H4 (cell line): ENCODE results near the gene A2ML1. TPM values are rescaled to one million over a fixed set of nuclear protein-coding genes. Genes with fewer than 3 reads are reported as not detected.
A peak's percentile ranks its signal among the peaks of the same experiment; 100 is the strongest.
"Not testable (repeated sequence)": the region's sequence is repeated elsewhere in the genome, so short reads cannot be mapped to it uniquely, and the experiment has no call there.

ENCODE experiments used
- DNase-seq: peaks from one replicate; pipeline ENCODE4 v3.0.0-alpha.2; 2015; ENCODE audit warnings: low spot score
- total RNA-seq: library from RNA; depleted of rRNA; stranded (reverse); fragments of >200 nt; shearing (Covaris generic); gene quantifications from 2 replicates; pipeline ENCODE4 v1.2.3, GENCODE V29; 2014; rRNA removed

A2ML1 gene
- total RNA-seq, 1 experiment from 2014 or later, result not detected

- no peak for DNase-seq
These were observed 84.1 kb downstream of the A2ML1 start for GRCh38 chr12:8906266-8907180.

- DNase-seq, result no peak
These were observed 85.1 kb downstream of the A2ML1 start for GRCh38 chr12:8907513-8907912.

GRCh38 chr12:8909752-8910151, 87.3 kb downstream of the A2ML1 start:
- DNase-seq, result no peak

DNA sequence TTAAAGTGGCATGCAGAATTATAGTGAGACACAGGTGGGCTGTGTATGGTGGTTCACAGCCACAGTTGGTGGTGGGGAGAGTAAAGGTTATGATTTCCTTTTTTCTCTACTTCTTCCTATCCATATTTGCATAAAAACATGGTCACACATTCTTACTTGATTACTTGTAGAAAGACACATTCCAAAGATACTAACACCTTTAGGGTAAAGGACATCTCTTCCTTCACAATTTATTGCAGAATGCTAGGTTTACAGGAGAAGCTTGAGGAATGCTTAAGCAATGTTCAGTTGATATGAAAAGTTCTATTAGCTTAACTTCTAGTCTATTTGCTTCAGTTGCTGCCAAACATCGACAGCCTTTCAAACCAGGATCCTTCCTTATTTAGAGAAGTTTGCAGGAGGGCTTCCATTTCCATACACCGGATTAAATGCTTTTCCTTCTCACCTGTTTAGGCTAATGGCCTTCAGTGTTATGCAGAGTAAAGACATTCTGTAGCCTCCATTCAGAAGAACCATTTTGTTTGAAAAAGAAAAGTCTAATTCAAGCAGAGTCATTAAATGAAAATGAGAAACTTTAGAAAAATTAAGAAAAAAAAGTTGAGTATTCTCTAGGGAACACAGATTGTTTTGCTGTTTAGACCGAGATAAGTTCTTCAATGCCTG, 89.3 kb downstream of the A2ML1 start:
- DNase-seq, result no peak

- DNase-seq, result peak; percentile 13
These were observed 90.5 kb downstream of the A2ML1 start for GRCh38 chr12:8912914-8913313.

GRCh38 chr12:8913702-8914032, 91.2 kb downstream of the A2ML1 start:
- DNase-seq, result peak; percentile 9

DNA sequence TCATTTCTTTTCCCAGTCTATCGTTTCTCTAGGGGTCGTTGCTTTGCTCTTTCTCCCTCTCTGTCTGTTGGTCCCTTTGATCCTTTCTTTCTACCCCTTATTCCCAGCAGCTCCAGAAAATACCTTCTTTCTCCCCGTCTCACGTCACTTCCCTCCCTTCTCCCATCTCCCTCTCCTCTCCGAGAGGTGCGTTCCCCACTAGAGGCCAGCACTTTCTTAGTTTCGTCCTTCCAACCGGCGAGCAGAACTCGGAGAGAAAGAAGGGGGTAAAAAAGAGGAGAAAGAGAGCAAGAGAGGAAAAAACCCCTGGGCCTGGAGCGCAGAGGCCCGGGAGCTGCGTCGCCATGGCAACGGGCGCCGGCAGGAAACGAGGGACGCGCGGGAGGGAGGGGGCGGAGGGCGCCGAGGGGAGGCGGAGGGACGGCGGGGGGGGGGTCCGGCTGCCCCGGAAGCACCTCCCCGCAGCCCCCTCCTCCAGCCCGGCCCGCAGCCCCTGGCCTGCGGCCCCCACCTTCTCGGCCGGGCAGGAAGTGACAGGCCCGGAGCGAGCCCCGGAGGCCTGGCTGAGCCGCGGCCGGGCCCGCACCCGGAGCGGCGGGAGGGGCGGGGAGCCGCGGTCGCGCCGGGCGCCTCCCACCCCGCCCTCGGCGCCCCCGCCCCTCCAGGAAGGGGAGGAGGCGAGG, 91.8 kb downstream of the A2ML1 start, which contains the start of gene PHC1:
Gene PHC1 (plus strand): TSS at position 477 of the 683 bp plus-strand sequence. CDS start 3,169 bp downstream, outside the sequence.
- peak; percentile 83 for DNase-seq

GRCh38 chr12:8914716-8915526, 92.5 kb downstream of the A2ML1 start:
- peak; percentile 68 for DNase-seq

GRCh38 chr12:8916154-8916553, 93.7 kb downstream of the A2ML1 start:
- no peak for DNase-seq

- no peak for DNase-seq
These were observed 94.6 kb downstream of the A2ML1 start for GRCh38 chr12:8917031-8917430.

GRCh38 chr12:8917751-8918150, 95.3 kb downstream of the A2ML1 start:
- DNase-seq, result no peak

- DNase-seq, result not testable (repeated sequence)
These were observed 97.2 kb downstream of the A2ML1 start for GRCh38 chr12:8919643-8920042.

- DNase-seq, result no peak
These were observed 100.1 kb downstream of the A2ML1 start for GRCh38 chr12:8922544-8922943.

Other genes starting within 250 kb of the A2ML1 start
- gene AICDA, start 209.8 kb upstream of the A2ML1 start, total RNA-seq, result not detected in 2 replicates
- not detected in 2 replicates for gene MFAP5, start 159.8 kb upstream of the A2ML1 start, total RNA-seq
- 15.9 and 18.6 TPM in 2 replicates for gene RIMKLB, start 124.6 kb upstream of the A2ML1 start, total RNA-seq
- 20.9 and 27.1 TPM in 2 replicates for gene PHC1, start 91.9 kb downstream of the A2ML1 start, total RNA-seq
- 193 and 245 TPM in 2 replicates for gene M6PR, start 127.0 kb downstream of the A2ML1 start, total RNA-seq
- gene KLRG1, start 166.9 kb downstream of the A2ML1 start, total RNA-seq, result 0.14 and 0.66 TPM in 2 replicates